NCI-H146 treated with DMSO at 0.1 percent for 48 hours (cell line): ENCODE measurements around the gene COL3A1.

Source experiments
- DNase-seq: peaks from one replicate; lab custom pipeline; 2025; ENCODE audit not compliant: unreplicated experiment; lab: John Stamatoyannopoulos, UW

The COL3A1 gene

DNA sequence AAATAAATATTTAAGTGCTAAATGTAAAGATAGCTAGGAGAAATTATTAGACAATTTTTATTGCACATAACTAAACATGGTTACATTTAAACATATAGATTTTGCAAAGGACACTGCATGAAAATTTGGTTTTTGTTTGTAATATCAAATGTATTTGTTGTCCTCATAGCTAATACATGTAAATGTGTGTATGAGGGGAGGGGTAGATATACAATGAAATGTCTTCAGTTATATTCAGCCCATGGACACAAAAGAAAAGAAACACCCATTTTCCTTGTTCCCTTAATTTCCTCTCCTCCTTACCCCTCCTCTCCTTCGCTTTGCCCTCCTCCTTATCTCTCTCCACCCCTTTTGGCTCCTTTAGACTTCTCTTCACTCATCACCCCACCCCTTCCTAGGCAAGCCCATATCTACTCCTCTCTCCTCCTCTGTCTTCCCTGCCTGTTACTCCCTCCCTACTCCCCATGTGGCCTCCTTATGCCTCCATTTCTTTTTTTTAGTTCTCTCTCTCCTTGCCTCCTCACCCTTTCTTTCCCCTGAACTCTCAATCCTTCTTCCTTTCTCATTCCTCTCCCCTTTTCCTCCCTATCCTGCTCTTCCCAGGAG lies 1.4 kb downstream of the COL3A1 start:
- DNase-seq: no peak

DNA sequence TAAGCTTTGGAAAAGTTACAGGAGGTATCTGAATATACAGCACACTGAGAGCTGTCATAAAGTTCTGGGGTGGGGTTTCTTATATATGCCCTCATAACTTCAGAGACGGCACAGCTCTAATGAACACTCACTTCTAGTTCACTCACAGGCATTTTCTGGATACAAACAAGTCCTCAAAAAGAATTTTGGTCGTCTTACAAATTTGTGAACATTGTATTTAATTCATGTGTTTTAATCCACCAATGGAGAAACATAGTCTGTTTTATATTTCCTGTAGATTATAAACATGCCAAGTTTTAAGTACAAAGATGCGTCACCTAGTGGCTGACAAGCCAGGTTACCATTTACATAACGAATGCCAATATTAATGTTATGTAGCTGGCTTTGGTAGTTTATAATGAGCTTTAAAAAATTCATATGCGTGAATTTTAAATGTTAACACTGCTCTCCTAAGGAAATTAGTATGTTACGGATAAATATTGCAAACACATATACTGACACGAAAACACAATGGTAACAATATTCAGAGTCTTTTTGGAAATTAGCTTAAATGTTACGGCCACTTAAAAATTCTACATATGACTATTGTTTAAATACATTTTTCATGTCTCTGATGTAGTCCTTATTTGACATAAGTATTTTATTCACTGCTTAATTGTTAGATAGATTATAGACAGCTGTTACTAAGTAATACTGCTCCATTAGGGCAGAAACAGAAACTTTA lies 2.5 kb downstream of the COL3A1 start:
- no peak for DNase-seq

DNA sequence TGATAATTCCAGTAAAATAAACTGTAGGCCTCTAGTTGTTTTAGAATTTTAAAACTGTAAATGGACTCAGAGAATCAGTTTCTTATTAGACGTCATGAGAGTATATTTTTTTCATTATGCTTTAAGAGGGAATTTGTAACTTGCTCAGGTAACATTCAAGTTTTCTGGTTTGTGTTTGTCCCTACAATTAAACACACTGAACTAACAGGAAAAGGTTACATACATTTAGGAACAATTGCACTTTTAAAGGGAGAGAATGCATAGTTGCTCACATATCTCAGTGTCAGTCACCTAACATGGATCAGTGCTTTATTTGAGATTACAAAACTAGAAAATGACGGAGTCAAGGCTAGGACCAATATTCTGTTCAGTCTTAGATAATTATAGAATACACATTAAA lies 3.1 kb downstream of the COL3A1 start:
- no peak for DNase-seq

DNA sequence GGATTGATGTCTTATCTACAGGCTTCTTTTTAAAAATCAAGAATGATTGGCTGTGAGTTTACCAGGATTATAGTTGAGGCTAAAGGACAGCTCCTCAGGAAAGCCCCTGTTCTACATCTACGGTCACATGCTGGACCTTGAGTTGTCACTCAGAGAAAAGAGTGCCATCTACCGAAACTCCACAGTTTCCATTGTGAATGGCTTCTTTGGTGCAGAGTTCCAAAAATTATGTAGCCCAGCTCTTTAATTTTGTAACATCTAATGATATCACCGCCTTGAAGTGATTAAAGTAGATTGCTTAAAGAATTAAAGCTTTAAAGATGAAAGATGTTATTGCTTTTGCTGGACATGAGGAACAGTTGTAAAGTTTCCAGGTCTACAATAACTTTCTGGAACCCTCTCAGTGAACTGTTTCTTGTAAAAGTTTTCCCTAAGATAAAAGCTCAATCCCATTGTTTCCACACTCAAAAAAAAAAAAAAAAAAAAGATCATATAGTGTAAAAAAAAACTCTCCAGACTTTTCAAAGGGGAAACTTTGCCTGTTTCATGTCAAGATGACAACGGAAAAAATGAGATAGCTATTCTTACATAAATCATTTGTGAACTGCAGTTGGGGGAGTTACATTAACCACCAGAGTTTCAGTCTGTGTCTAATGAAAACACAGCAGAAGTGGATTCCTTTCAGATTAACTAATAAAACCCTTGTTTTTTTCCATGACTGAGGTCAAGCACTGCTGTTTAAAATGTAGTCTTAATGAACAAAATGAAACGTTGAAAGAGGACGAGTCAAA lies 4.3 kb downstream of the COL3A1 start:
- DNase-seq: no peak

DNA sequence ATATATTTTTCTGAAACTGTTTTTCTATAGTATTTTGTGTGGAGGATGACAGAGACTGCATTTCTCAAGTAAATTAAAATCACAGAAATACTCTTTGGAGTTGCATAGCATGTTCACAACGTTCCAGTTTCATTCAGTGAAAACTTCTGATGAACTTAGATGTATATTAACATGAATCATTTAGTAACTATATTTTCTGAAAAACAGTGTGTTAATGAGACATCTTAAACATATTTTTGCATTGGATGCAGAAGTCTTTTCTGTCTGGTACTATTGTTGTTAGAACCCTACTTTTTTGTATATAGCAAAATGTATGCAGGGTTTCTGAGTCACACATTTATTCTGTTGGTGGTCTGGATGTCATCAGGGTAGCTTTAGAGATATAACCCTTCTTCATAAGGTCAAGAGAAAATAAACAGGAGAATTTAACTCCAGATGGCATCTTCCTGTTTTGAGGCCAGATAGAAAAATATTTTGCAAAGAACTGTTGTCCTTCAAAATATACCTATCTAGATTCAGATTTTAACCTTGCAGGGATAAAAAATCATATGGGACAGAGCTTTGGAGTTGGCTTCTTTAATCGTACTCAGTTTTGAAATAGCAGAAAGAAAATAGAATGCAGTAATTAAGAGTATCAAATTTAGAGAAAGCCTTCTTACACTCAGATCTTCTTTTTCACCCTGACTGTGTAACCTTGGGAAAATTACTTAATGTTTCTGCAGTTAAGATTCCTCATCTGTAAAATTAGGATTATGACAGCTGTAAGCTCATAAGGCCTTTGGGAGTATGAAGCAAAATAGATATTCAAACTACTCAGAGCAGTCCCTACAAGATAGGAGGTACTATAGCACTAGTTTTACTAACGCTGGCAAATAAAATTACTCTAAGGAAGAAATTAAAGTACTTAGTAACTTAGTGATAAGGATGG lies 5.3 kb downstream of the COL3A1 start:
- no peak for DNase-seq

DNA sequence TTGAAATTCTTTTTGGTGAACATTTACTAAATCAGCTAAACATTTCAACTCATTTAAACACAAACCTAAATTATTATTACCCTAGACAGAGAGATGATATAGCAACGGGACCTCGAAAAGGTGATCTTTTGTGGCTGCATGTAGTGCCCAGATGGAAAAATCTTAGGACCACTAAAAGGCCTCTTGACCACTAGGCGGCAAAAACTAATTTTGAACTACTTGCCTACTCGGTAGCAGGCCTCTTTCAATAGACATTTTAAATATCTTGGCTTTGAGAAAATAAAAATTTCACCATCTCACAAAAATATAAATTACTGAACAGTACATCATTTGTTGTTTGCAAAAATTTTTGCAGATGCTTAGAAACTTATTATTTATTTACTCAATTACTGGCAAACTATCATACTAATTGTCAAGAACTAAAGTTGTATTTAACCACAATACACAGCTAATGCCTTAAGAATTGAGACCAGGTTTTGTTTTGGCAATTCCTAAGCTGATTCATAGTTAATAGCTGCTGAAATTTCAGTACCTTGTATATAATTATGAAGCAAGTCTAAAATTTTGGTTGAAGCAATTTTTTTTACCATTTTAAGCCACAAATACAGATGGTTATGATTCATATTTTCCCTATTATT lies 9.4 kb downstream of the COL3A1 start:
- no peak for DNase-seq

DNA sequence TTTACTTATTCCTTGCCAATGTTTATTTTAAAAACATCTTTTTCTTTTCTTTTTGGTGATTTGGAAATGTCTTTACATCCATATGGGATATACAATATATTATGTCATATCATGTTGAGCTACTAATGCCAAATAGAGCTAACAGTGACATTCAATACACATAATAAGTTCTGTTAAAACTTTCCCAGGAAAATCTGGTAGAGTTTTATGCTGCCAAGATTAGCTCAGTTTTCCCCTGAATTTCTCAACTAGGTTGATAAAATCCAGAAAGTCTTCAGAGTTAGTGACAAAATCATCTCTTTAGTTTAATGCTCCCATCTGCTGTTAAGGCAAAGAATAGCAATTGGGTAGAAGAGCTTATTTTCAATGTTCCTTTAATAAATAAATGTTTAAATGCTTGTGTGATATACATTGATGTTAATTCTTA lies 9.9 kb downstream of the COL3A1 start:
- no peak for DNase-seq

DNA sequence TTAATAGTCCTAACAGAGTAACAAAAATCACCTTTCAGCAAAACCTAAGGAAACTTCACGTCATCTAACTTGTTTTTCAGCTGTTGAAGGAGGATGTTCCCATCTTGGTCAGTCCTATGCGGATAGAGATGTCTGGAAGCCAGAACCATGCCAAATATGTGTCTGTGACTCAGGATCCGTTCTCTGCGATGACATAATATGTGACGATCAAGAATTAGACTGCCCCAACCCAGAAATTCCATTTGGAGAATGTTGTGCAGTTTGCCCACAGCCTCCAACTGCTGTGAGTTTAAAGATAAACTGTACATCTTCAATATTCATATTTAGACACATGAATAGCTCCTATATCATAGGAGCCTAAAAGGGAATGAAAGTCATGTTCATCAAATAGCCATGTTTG lies 10.5 kb downstream of the COL3A1 start:
- DNase-seq: no peak

DNA sequence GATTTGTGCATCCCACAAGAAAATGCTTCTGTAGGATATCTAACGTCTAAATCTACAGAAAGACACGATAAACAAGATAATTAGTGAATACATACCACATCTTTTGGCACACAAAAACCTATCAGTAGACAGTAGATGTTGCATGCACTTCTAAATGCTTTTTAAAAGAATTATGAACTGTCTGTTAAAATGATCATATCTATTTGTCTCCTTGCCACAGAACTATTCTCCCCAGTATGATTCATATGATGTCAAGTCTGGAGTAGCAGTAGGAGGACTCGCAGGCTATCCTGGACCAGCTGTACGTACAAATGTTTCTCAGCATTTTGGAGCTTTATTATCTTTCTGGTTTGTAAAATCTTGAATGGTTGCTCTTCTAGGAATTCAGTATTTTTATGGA lies 12.7 kb downstream of the COL3A1 start:
- DNase-seq: no peak

DNA sequence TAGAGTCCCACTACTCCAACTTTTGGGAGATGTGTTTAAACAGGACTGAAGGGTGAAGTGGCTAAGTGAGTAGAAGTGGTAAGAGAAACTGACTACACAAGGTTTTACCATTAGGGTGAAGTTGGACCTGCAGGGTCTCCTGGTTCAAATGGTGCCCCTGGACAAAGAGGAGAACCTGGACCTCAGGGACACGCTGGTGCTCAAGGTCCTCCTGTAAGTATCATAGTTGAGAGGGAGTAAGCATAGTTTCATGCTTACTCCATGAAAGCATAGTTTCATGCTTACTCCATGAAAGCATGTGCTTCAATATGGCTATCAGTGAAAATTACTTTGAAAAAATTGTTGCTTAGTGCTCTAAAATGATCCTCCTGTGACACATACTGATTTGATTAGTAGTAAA lies 19.1 kb downstream of the COL3A1 start:
- DNase-seq: no peak

DNA sequence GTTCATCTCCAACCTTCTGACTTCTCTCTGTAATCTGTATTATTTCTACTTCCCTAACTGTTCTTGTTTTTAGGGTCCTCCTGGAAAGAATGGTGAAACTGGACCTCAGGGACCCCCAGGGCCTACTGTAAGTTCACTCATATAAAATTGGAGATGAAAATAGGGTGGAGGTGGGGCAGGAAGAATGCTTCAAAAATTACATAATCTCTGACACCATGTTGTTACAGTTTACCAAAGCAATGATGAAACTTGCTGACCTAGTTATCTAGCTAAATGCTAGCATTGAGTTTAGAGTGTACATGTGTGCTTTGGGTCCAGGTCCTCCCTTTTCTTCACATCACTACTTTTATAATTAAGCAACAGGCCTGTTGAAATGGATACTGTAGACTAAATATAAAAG lies 23.1 kb downstream of the COL3A1 start:
- DNase-seq: no peak

DNA sequence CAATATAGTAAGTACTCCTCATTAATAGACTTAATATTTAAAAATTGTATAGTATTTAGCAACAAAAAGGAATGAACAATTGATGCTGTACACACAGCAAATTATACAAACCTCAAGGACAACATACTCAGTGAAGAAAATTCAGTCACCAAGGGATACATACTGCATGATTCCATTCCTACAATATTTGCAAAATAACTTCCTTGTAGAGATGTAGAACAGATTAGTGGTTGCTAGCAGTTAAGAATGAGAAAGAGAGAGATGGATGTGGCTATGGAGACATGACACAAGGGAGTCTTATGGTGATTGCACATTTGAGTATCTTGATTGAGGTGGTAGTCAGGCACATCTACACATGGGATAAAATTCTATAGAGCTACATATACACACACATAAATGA lies 26.0 kb downstream of the COL3A1 start:
- DNase-seq: no peak

DNA sequence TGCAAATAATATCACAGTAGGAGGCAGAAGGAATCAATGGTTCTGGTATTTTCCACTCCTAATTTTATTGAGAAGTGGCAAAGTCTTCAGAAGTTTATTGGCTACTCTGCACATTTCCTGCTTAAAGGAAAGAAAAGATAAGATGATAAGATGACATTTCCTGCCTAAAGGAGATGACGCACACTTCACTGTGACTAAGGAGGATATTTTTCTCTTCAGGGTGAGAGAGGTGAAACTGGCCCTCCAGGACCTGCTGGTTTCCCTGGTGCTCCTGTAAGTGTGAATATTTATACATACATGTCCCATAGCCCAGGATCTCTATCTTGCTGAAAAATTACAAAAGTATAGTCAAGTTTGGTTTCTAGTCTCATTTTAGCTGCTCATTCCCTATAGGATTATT lies 27.9 kb downstream of the COL3A1 start:
- DNase-seq: no peak

DNA sequence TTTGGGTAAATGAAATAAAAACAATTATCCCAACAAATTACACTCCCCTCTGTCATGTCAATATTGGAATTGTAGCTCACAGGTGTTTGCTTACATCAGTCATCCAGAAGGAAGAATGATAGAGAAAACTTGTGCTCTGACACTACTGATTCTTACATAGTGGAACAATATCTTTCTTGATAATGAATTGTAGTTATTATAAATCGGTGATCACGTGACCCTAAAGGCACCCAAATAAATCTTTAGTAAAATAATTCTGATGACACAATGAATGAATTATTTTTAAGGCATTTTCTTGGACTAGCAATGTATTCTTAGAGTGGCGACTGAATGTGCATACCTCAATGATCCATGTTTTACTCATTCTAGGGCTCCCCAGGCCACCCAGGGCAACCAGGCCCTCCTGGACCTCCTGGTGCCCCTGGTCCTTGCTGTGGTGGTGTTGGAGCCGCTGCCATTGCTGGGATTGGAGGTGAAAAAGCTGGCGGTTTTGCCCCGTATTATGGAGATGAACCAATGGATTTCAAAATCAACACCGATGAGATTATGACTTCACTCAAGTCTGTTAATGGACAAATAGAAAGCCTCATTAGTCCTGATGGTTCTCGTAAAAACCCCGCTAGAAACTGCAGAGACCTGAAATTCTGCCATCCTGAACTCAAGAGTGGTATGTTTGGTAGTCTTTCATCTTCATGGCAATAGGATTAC lies 34.5 kb downstream of the COL3A1 start:
- DNase-seq: peak; percentile 68

DNA sequence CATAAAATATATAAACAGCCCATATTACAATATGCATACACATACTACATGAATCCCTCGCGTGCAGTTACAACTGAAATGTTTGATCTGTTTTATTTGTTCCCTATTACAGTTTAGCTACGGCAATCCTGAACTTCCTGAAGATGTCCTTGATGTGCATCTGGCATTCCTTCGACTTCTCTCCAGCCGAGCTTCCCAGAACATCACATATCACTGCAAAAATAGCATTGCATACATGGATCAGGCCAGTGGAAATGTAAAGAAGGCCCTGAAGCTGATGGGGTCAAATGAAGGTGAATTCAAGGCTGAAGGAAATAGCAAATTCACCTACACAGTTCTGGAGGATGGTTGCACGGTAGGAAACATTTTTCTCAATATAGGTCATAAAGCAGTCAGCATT lies 36.4 kb downstream of the COL3A1 start:
- no peak for DNase-seq

DNA sequence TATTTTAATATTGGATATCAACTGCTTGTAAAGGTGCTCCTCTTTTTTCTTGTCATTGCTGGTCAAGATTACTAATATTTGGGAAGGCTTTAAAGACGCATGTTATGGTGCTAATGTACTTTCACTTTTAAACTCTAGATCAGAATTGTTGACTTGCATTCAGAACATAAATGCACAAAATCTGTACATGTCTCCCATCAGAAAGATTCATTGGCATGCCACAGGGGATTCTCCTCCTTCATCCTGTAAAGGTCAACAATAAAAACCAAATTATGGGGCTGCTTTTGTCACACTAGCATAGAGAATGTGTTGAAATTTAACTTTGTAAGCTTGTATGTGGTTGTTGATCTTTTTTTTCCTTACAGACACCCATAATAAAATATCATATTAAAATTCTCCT lies 38.2 kb downstream of the COL3A1 start:
- DNase-seq: no peak

DNA sequence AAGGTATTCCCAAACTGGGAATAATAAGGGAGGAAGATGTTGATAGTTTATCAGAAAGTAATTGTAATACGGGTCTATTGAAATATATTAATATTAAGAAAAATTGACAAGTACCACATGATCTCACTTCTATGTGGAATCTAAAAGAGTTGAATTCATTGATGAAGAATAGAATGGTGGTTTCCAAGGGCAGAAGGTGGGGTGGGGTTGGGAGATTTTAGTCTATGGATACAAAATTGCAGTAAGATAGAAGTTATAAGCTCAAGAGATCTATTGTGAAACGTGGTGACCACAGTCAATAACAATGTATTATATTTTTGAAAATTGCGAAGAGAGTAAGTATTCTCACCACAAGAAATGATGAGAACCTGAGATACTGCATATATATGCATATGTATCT lies 38.9 kb downstream of the COL3A1 start:
- DNase-seq: no peak

DNA sequence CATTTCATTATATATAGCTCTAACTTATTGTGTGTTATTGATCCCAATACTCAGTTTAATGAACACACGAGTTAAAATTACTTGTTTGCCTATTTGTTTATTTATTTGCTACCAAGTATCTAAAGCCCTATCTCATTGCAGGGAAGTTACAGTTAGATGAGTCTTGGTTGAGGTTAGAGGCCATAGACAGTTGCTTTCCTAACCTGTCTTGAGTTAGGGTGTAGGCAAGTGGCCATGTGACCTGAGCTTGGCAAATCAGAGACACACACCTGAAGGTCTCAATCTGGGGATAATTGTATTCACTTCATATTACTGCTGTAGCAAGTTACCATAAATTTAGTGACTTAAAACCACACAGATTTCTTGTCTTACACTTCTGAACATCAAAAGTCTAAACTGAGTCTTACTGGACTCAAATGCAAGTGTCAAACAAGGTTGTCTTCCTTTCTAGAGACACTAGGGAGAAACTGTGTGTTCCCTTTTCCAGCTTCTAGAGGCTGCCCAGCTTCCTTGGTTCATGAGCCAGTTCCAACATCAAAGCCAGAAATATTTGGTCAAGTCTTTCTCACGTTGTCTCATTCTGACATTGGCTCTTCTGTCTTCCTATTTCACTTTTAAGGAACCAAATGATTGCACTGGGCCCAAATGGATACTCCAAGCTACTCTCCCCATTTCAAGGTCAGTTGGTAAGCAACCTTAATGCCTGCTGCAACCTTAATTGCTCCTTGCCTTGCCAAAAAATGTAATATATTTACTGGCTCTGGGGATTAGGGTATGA lies 39.7 kb downstream of the COL3A1 start:
- DNase-seq: no peak

DNA sequence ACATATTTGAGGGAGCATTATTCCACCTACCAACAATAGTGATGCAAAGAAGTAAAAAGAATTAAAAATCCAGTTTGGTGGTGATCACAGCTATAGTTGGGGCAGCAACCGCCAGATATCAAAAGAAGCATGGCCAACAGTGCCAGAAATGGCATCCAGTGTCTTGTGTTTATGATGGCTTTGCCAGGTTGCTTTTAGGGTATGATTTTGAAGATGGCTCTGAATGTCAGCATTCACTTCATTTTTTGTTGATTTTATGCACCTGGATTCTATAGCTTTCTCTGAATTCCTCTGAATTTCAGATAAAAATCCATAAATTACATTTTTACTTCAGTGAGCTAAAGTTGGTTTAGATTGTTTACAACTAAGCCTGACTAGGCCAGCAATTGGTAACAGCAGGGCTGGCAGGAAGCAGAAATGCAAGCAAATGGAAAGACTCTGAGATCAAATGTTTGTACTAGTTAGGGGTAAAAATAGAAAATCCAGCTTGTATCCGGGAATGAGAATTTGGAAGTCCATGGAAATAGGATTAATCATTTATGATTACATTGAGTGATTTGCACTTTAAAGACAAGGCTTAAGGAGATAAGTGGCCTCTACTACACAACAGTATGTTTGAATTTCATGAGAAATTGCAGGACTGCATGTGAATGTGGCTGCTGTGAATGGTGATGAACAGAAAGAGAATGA lies 40.4 kb downstream of the COL3A1 start:
- DNase-seq: no peak
